ENCODE data around the gene DNAH12. TPM values are rescaled to one million over a fixed set of nuclear protein-coding genes. Genes with fewer than 3 reads are reported as not detected.

Gene DNAH12
- polyA plus RNA-seq, 1 of the 3 experiments (the other 2 are of a cell fraction) = 0.03 TPM

GRCh38 chr3:57397175-57398026 lies 146.7 kb downstream of the DNAH12 start:
- no peak overlapping the region for H3K9ac ChIP-seq
- H3K4me3 ChIP-seq (ENCODE audit: low read depth in 2 of 2, low read length in 1 of 2) = peak overlapping the region in 1 of 2 experiments; percentile 17; a peak in 1 of 4 replicates
- ChIA-PET POLR2A (no interaction called here), CTCF (interaction anchor here (0.5 to 1.4 kb wide), 12 partner anchors 10 to 512 kb away, joined by 3 to 9 read pairs (median 3); no protein-coding TSS in a partner anchor)
- H4K20me1 ChIP-seq (ENCODE audit: insufficient read depth) = no peaks in the 10 kb centered on the region
- no peaks in the 10 kb centered on the region for H3K36me3 ChIP-seq (replicated peaks in 1 of 2; ENCODE audit: control insufficient read depth in 1 of 2, insufficient read depth in 2 of 2, low read length in 1 of 2)
- DNase-seq = peak; percentile 19
- WGBS (ENCODE audit: low lambda C conversion rate) = 15% methylated on average over 3 of the region's 3 CpGs
- TF ChIP-seq, protein P1, sequence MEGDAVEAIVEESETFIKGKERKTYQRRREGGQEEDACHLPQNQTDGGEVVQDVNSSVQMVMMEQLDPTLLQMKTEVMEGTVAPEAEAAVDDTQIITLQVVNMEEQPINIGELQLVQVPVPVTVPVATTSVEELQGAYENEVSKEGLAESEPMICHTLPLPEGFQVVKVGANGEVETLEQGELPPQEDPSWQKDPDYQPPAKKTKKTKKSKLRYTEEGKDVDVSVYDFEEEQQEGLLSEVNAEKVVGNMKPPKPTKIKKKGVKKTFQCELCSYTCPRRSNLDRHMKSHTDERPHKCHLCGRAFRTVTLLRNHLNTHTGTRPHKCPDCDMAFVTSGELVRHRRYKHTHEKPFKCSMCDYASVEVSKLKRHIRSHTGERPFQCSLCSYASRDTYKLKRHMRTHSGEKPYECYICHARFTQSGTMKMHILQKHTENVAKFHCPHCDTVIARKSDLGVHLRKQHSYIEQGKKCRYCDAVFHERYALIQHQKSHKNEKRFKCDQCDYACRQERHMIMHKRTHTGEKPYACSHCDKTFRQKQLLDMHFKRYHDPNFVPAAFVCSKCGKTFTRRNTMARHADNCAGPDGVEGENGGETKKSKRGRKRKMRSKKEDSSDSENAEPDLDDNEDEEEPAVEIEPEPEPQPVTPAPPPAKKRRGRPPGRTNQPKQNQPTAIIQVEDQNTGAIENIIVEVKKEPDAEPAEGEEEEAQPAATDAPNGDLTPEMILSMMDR (IDR thresholded peaks at IDR 0.05) = peak; percentile 63
- peak; percentile 72 for TF ChIP-seq RAD21 (IDR thresholded peaks at IDR 0.05; ENCODE audit: low read length)
- TF ChIP-seq, protein P2, sequence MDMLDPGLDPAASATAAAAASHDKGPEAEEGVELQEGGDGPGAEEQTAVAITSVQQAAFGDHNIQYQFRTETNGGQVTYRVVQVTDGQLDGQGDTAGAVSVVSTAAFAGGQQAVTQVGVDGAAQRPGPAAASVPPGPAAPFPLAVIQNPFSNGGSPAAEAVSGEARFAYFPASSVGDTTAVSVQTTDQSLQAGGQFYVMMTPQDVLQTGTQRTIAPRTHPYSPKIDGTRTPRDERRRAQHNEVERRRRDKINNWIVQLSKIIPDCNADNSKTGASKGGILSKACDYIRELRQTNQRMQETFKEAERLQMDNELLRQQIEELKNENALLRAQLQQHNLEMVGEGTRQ (IDR thresholded peaks at IDR 0.05; ENCODE audit: borderline replicate concordance, low read depth, low read length) = no peak
- TF ChIP-seq SMC3 (IDR thresholded peaks at IDR 0.05; ENCODE audit: low read depth, low read length) = peak; percentile 57
- TF ChIP-seq, protein P3, sequence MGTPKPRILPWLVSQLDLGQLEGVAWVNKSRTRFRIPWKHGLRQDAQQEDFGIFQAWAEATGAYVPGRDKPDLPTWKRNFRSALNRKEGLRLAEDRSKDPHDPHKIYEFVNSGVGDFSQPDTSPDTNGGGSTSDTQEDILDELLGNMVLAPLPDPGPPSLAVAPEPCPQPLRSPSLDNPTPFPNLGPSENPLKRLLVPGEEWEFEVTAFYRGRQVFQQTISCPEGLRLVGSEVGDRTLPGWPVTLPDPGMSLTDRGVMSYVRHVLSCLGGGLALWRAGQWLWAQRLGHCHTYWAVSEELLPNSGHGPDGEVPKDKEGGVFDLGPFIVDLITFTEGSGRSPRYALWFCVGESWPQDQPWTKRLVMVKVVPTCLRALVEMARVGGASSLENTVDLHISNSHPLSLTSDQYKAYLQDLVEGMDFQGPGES (IDR thresholded peaks at IDR 0.05; ENCODE audit: low read depth, low read length) = no peak
- no peaks in the 10 kb centered on the region for H3K79me2 ChIP-seq (ENCODE audit: insufficient read depth)
- no peaks in the 10 kb centered on the region for H3K9me2 ChIP-seq
- H3K4me2 ChIP-seq = no peak overlapping the region
- H3K9me3 ChIP-seq = no peaks in the 10 kb centered on the region
- no peak overlapping the region for H3K27ac ChIP-seq (ENCODE audit: low read depth in 2 of 2, low read length in 1 of 2)
- no peak overlapping the region for H2AFZ ChIP-seq (ENCODE audit: low read depth)
- no peaks in the 10 kb centered on the region for H3K4me1 ChIP-seq (ENCODE audit: control insufficient read depth in 1 of 2, insufficient read depth in 2 of 2, low read depth in 1 of 2, low read length in 1 of 2)
- H3F3A ChIP-seq (replicated peaks; ENCODE audit: insufficient read depth) = no peaks in the 10 kb centered on the region
- no peaks in the 10 kb centered on the region for H3K27me3 ChIP-seq (ENCODE audit: insufficient read depth)

DNA sequence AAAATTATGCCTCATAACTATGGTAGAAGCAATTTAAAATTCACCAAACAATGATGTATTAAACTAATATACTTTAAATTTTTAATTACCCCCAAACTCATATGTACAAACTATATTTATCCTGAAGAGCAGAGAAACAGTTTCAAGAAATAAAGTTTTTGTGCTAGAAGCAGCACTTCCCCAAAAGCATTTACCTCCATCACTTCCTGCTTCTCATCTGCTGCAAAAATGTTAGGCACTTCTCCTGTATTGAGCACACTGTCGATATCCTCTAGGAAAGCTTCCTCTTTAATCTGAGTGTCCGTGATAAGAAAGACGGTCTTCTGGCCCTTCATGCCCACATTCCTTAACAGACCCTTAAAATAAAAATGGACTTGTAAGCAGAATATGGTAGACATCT lies 150.2 kb downstream of the DNAH12 start:
- H3K9me3 ChIP-seq = no peaks in the 10 kb centered on the region
- no peaks in the 10 kb centered on the region for H3K27me3 ChIP-seq (ENCODE audit: insufficient read depth)
- H3K4me2 ChIP-seq = no peak overlapping the region
- TF ChIP-seq, protein P2 (IDR thresholded peaks at IDR 0.05; ENCODE audit: borderline replicate concordance, low read depth, low read length) = no peak
- TF ChIP-seq PBX3 (IDR thresholded peaks at IDR 0.05) (no peak), SIN3A (IDR thresholded peaks at IDR 0.05; ENCODE audit: borderline replicate concordance, low read depth, low read length) (no peak), RCOR1 (IDR thresholded peaks at IDR 0.05; ENCODE audit: low read length) (no peak), TCF12 (IDR thresholded peaks at IDR 0.05) (no peak), RFX5 (IDR thresholded peaks at IDR 0.05; ENCODE audit: low read length) (no peak), CHD2 (IDR thresholded peaks at IDR 0.05; ENCODE audit: low read length, partially characterized antibody) (no peak), FOXM1 (IDR thresholded peaks at IDR 0.05; ENCODE audit: low read depth) (no peak), FOSL2 (IDR thresholded peaks at IDR 0.05; ENCODE audit: borderline replicate concordance, low read depth) (no peak), GABPA (IDR thresholded peaks at IDR 0.05; ENCODE audit: low read depth) (no peak)
- H3K79me2 ChIP-seq (ENCODE audit: insufficient read depth) = no peaks in the 10 kb centered on the region
- H3K9ac ChIP-seq = no peak overlapping the region
- 83% methylated on average over 3 of the region's 3 CpGs for WGBS (ENCODE audit: low lambda C conversion rate)
- H3F3A ChIP-seq (replicated peaks; ENCODE audit: insufficient read depth) = no peaks in the 10 kb centered on the region
- no peaks in the 10 kb centered on the region for H4K20me1 ChIP-seq (ENCODE audit: insufficient read depth)
- no peak overlapping the region for H3K4me3 ChIP-seq (ENCODE audit: low read depth in 2 of 2, low read length in 1 of 2)
- no peak overlapping the region for H2AFZ ChIP-seq (ENCODE audit: low read depth)
- POLR2A ChIA-PET = no interaction called here
- no peaks in the 10 kb centered on the region for H3K4me1 ChIP-seq (ENCODE audit: control insufficient read depth in 1 of 2, insufficient read depth in 2 of 2, low read depth in 1 of 2, low read length in 1 of 2)
- CTCF ChIA-PET = no interaction called here
- no peak overlapping the region for H3K27ac ChIP-seq (ENCODE audit: low read depth in 2 of 2, low read length in 1 of 2)
- DNase-seq = no peak
- no peaks in the 10 kb centered on the region for H3K9me2 ChIP-seq
- H3K36me3 ChIP-seq (replicated peaks in 1 of 2; ENCODE audit: control insufficient read depth in 1 of 2, insufficient read depth in 2 of 2, low read length in 1 of 2) = no peaks in the 10 kb centered on the region
